Measurements from ENCODE around the gene ABCF1.

Gene ABCF1

DNA sequence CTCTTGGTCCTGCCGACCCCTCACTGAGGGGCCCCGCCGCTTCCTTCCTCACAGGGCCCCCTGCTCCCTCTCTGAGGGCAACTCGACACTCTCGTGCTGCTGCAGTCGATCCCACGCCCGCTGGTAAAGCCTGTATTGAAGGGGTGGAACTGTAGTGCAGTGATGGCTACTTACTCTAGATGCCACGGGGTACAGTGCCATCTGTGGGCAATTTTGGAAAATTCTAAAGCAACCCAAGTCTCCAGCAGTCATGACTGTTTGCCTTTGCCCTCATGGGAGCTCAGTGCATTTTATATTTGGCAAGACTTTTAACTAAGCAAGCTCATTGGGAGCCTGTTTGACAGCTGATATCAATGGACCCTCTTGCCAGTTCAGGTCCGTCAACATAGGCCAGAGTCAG lies 69.2 kb downstream of the ABCF1 start:
- DNase-seq = no peak

DNA sequence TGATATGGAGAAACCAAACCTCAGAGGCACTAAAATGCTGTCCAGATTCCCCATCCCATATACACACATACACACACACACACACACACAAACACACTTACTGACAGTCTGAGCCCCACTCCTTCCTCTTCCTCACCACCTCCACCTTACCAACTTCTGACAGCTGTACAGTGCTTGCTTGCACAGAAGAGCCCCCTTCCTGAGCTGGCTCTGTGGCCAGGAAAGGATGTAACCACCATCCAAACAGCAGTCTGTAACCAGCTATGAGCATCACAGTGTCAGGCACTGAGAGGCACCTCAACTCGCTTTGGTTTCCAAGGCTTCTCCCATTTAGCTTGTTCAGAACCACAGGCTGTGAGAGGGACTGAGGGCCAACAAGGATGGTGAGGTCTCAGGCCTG lies 69.8 kb downstream of the ABCF1 start:
- DNase-seq = no peak

Measured in NCI-H446 (cell line).